Nephron (organoid): ENCODE results near the gene RYR3.
A peak's percentile ranks its signal among the peaks of the same experiment; 100 is the strongest.

ENCODE experiments used
- H3K27ac Mint-ChIP-seq, 3 experiments: 2 replicates each; pipeline ENCODE4 v1.8.0; 2020; ENCODE audit warnings: mixed read lengths in 3 of 3, mild to moderate bottlenecking in 2 of 3, moderate library complexity in 1 of 3
- H3K27me3 Mint-ChIP-seq: 2 replicates; pipeline ENCODE4 v1.8.0; 2021; ENCODE audit warnings: low read depth, mild to moderate bottlenecking, moderate library complexity, mixed read lengths
- H3K36me3 Mint-ChIP-seq: 2 replicates; pipeline ENCODE4 v1.8.0; 2020; ENCODE audit warnings: low read depth, mixed read lengths
- H3K4me1 Mint-ChIP-seq: 2 replicates; pipeline ENCODE4 v1.8.0; 2020; ENCODE audit warnings: mixed read lengths
- H3K4me3 Mint-ChIP-seq, 3 experiments: 2 replicates each; pipeline ENCODE4 v1.8.0; 2020; ENCODE audit warnings: mild to moderate bottlenecking in 3 of 3, mixed read lengths in 3 of 3, moderate library complexity in 2 of 3
- H3K9me3 Mint-ChIP-seq: 2 replicates; pipeline ENCODE4 v1.8.0; 2020; ENCODE audit warnings: mixed read lengths
- TF ChIP-seq, protein P1 (sequence below), 3 experiments: fragments of 200-600 bp; sonication (generic); IDR thresholded peaks; one replicate each; pipeline ENCODE4 v1.5.0; 2021; ENCODE audit warnings: antibody characterized with exemption in 3 of 3; ENCODE audit not compliant: unreplicated experiment in 3 of 3

RYR3 gene

DNA sequence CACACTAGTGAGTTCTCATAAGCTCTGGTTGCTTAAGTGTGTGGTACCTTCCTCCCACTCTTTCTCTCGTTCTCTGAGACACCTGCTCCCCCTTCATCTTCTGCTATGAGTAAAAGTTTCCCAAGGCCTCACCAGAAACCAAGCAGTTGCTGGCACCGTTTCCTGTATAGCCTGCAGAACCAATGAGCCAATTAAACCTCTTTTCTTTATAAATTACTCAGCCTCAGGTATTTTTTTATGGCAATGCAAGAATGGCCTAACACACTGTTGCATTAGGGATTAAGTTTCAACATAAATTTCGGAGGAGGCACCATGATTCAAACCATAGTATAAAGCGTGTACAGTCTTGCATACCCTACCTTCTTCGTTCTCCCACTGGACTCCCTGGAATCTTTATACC lies 405.3 kb downstream of the RYR3 start:
- TF ChIP-seq, protein P1, sequence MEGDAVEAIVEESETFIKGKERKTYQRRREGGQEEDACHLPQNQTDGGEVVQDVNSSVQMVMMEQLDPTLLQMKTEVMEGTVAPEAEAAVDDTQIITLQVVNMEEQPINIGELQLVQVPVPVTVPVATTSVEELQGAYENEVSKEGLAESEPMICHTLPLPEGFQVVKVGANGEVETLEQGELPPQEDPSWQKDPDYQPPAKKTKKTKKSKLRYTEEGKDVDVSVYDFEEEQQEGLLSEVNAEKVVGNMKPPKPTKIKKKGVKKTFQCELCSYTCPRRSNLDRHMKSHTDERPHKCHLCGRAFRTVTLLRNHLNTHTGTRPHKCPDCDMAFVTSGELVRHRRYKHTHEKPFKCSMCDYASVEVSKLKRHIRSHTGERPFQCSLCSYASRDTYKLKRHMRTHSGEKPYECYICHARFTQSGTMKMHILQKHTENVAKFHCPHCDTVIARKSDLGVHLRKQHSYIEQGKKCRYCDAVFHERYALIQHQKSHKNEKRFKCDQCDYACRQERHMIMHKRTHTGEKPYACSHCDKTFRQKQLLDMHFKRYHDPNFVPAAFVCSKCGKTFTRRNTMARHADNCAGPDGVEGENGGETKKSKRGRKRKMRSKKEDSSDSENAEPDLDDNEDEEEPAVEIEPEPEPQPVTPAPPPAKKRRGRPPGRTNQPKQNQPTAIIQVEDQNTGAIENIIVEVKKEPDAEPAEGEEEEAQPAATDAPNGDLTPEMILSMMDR (IDR thresholded peaks at IDR 0.05; ENCODE audit: unreplicated experiment in 3 of 3), result no peak

DNA sequence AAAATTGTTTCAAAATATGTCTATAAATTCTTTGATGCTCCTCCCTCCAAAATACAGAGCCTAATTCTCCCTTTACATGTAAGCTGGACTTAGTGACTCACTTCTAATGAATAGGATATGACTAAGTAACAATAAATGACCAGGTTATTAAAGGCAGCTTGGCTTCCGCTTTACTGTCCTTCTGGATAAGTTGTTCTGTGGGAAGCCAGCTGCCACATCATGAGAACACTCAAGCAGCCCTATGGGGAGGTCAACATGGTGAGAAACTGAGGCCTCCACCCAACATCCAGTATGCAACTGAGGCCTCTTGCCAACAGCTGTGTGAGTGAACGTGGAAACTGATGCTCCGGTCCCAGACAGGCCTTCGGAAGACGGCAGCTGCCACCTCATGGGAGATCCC lies 410.2 kb downstream of the RYR3 start:
- H3K4me1 Mint-ChIP-seq, result no peaks in the 10 kb centered on the region
- H3K36me3 Mint-ChIP-seq, result no peaks in the 10 kb centered on the region
- no peak overlapping the region for H3K4me3 Mint-ChIP-seq
- H3K27ac Mint-ChIP-seq, result peak overlapping the region in 1 of 3 experiments; percentile 77
- no peaks in the 10 kb centered on the region for H3K9me3 Mint-ChIP-seq
- H3K27me3 Mint-ChIP-seq, result no peaks in the 10 kb centered on the region
- TF ChIP-seq, protein P1 (IDR thresholded peaks at IDR 0.05; ENCODE audit: unreplicated experiment in 3 of 3), result no peak

More for the DNA sequence above, 405.3 kb downstream of the RYR3 start:
- Mint-ChIP-seq H3K4me1 (no peaks in the 10 kb centered on the region), H3K9me3 (peaks cover 6% of the 10 kb centered on the region), H3K4me3 (no peak overlapping the region), H3K36me3 (peaks cover 5% of the 10 kb centered on the region), H3K27ac (no peak overlapping the region), H3K27me3 (no peaks in the 10 kb centered on the region)

DNA sequence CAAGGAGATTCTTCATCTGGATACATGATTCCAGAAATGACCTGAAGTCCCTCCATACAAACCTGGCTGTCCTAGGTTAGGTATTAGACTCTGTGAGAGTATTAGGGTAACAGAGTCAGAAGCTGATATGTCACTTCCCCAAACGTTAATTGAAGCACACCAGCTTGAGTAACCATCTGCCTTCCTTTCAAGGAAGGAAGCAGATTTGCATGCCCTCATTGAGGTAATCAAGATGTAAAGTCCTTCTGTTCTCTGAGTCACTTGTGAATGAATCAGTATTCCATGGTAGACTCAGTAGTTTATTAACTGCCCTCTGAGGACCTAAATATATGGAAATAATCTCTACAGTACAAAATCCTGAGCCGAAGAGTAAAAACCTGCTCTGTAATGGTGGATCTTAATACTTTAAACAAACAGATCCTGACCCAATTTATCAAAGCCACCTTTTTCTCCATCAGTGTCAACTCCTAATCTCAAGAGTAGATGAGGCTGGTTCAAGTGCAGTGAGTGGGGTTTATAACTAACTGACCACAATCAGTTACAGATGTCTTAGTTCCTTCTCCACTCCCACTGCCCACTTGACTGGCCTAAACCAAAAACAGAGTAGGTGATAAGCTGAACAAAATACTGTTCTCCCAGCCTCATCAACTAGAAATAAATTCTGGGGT lies 411.4 kb downstream of the RYR3 start:
- H3K4me3 Mint-ChIP-seq, result no peak overlapping the region
- no peaks in the 10 kb centered on the region for H3K36me3 Mint-ChIP-seq
- TF ChIP-seq, protein P1 (IDR thresholded peaks at IDR 0.05; ENCODE audit: unreplicated experiment in 3 of 3), result no peak
- H3K27me3 Mint-ChIP-seq, result no peaks in the 10 kb centered on the region
- no peaks in the 10 kb centered on the region for H3K4me1 Mint-ChIP-seq
- no peak overlapping the region for H3K27ac Mint-ChIP-seq
- no peaks in the 10 kb centered on the region for H3K9me3 Mint-ChIP-seq

DNA sequence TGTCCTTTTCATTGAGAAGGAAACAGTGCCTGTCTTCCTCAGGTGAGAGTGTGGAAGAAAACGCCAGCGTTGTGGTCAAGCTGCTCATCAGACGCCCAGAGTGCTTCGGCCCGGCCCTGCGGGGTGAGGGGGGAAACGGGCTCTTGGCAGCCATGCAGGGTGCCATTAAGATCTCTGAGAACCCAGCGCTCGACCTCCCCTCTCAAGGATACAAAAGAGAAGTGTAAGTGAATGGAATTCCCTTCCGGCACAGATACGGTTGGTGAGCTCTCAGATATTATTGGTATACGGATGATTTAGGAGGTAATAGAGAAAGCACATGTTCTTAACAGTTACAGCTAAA lies 411.9 kb downstream of the RYR3 start:
- TF ChIP-seq, protein P1 (IDR thresholded peaks at IDR 0.05; ENCODE audit: unreplicated experiment in 3 of 3), result no peak
- no peak overlapping the region for H3K4me3 Mint-ChIP-seq
- H3K27ac Mint-ChIP-seq, result no peak overlapping the region
- no peaks in the 10 kb centered on the region for H3K9me3 Mint-ChIP-seq
- H3K27me3 Mint-ChIP-seq, result no peaks in the 10 kb centered on the region
- H3K4me1 Mint-ChIP-seq, result no peaks in the 10 kb centered on the region
- no peaks in the 10 kb centered on the region for H3K36me3 Mint-ChIP-seq

DNA sequence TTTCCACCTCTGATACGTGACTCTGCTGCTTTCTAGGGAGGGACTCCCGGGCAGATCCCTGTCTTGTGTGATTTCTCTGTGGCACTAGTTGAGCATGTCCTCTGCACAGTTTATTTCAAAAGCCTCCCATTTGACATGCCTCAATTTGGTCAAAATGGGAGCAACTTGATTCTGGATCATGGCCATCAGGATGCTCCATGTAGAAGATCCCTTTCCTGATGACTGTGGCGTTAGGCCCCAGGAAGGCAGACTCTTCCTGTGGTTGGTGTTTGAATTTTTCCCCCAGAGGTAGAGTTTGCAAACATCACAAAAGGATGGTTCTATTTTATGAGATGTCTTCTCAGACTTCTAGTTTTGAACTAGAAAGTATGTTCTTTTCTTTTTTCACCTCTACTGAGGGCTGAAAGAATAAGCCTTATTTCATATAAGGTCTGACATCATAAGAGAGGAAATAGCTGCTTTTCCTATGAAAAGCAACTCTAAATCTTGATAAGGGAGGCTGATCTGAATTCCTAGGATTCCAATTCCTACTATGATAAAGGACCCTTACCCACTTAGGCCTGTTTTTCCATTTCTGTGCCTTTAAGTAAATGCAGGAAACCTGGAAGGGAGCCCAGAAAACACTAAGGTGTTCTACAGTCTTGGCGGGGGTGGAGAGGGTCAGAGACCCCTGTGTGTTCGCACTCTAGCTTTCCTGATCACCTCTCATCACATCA lies 413.7 kb downstream of the RYR3 start:
- Mint-ChIP-seq H3K27me3 (no peaks in the 10 kb centered on the region), H3K27ac (peak overlapping the region in 1 of 3 experiments; percentile 82), H3K9me3 (no peaks in the 10 kb centered on the region), H3K36me3 (no peaks in the 10 kb centered on the region), H3K4me1 (no peaks in the 10 kb centered on the region), H3K4me3 (no peak overlapping the region)
- TF ChIP-seq, protein P1 (IDR thresholded peaks at IDR 0.05; ENCODE audit: unreplicated experiment in 3 of 3), result no peak

DNA sequence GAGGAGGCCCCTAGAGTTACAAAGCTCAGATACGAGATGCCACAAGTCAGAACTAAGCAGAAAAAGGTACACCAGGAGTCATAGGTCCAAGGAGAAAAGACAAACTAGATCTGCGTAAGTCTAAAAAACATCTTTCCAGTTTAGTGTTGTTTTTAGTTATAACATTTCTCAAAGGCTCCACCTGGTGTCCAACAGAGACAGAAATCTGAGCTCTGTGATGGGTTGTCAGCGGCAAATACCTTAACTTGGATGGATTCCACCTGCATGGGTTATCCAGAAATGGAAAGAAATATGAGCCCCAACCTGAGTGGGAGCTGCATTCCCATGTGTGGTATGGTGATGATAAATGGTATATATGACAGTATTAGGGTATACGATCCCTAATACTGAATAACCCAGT lies 418.9 kb downstream of the RYR3 start:
- TF ChIP-seq, protein P1 (IDR thresholded peaks at IDR 0.05; ENCODE audit: unreplicated experiment in 3 of 3), result peak; percentile 26 to 49 (median 39)
- Mint-ChIP-seq H3K27me3 (no peaks in the 10 kb centered on the region), H3K4me3 (no peak overlapping the region), H3K36me3 (no peaks in the 10 kb centered on the region), H3K4me1 (no peaks in the 10 kb centered on the region), H3K27ac (no peak overlapping the region), H3K9me3 (no peaks in the 10 kb centered on the region)
